HepG2 (cell line): ENCODE measurements around the gene CRYGA. TPM values are rescaled to one million over a fixed set of nuclear protein-coding genes. Genes with fewer than 3 reads are reported as not detected.

Source experiments
- ERF ChIP-seq: IDR thresholded peaks from 2 replicates; pipeline ENCODE4 v1.6.1; 2018; ENCODE audit warnings: missing biosample characterization, missing genetic modification reagents
- HIVEP1 ChIP-seq: sonication (generic); formaldehyde crosslinking; IDR thresholded peaks from 2 replicates; pipeline ENCODE4 v1.4.0; 2020; ENCODE audit warnings: mild to moderate bottlenecking, missing genetic modification reagents
- HNF4G ChIP-seq, 2 experiments: sonication (generic) in 1 of 2; formaldehyde crosslinking in 1 of 2; IDR thresholded peaks; 2 replicates each; pipeline versions ENCODE4 v1.4.0 to v1.6.1; 2011 to 2020; ENCODE audit warnings: borderline replicate concordance in 2 of 2, low read depth in 2 of 2, mild to moderate bottlenecking in 2 of 2, low read length in 1 of 2, missing genetic modification reagents in 1 of 2, moderate library complexity in 1 of 2
- KLF11 ChIP-seq: IDR thresholded peaks from 2 replicates; pipeline ENCODE4 v1.6.1; 2016; ENCODE audit warnings: missing compliant biosample characterization
- RFXAP ChIP-seq: sonication (generic); formaldehyde crosslinking; IDR thresholded peaks from 2 replicates; pipeline ENCODE4 v1.4.0; 2020; ENCODE audit warnings: missing genetic modification reagents, borderline replicate concordance
- SYNCRIP ChIP-seq: fragments of 200-400 bp; formaldehyde crosslinking; IDR thresholded peaks from 2 replicates; pipeline ENCODE4 v1.6.1; 2018; ENCODE audit warnings: mild to moderate bottlenecking, low read depth, low read length; ENCODE audit not compliant: insufficient read depth
- TARDBP ChIP-seq: sonication (generic); formaldehyde crosslinking; IDR thresholded peaks from 2 replicates; pipeline ENCODE4 v1.8.0; 2022; ENCODE audit warnings: mild to moderate bottlenecking, missing genetic modification reagents
- TBL1XR1 ChIP-seq: fragments of 150-350 bp; IDR thresholded peaks from 2 replicates; pipeline ENCODE4 v1.6.1; 2014; ENCODE audit warnings: borderline replicate concordance, low read length; ENCODE audit not compliant: partially characterized antibody
- TFAP4 ChIP-seq: sonication (generic); IDR thresholded peaks from 2 replicates; pipeline ENCODE4 v1.6.1; 2016; ENCODE audit warnings: low read depth, borderline replicate concordance
- ZFX ChIP-seq: sonication (generic); formaldehyde crosslinking; IDR thresholded peaks from 2 replicates; pipeline ENCODE4 v1.4.0; 2020; ENCODE audit warnings: mild to moderate bottlenecking, low read depth, missing genetic modification reagents, moderate library complexity
- ZMYM3 ChIP-seq: sonication (generic); formaldehyde crosslinking; IDR thresholded peaks from 2 replicates; pipeline ENCODE4 v1.5.1; 2020; ENCODE audit warnings: mild to moderate bottlenecking, missing genetic modification reagents
- ZNF282 ChIP-seq: fragments of 450-650 bp; IDR thresholded peaks from 2 replicates; pipeline ENCODE4 v1.6.1; 2018; ENCODE audit not compliant: partially characterized antibody
- ZNF605 ChIP-seq: sonication (generic); formaldehyde crosslinking; IDR thresholded peaks from 2 replicates; pipeline ENCODE4 v1.8.0; 2022; ENCODE audit warnings: mild to moderate bottlenecking, missing genetic modification reagents
- ZNF740 ChIP-seq: sonication (generic); formaldehyde crosslinking; IDR thresholded peaks from 2 replicates; pipeline ENCODE4 v1.4.0; 2020; ENCODE audit warnings: missing genetic modification reagents
- ZNF790 ChIP-seq: sonication (generic); formaldehyde crosslinking; IDR thresholded peaks from 2 replicates; pipeline ENCODE4 v1.8.0; 2022; ENCODE audit warnings: missing genetic modification reagents, mild to moderate bottlenecking, borderline replicate concordance
- ZSCAN20 ChIP-seq: sonication (generic); formaldehyde crosslinking; IDR thresholded peaks from 2 replicates; pipeline ENCODE4 v1.4.0; 2020; ENCODE audit warnings: missing genetic modification reagents, mild to moderate bottlenecking, borderline replicate concordance
- polyA plus RNA-seq, 8 experiments: library from polyadenylated mRNA; depleted of rRNA in 3 of 8; stranded (reverse) in 7 of 8; unstranded in 1 of 8; fragments of >200 nt; fragmentation: Illumina TruSeq in 4 of 8; extraction: Trizol in 4 of 8; gene quantifications; 2 replicates each; pipeline versions ENCODE4 v1.2.1 to v1.2.3, GENCODE V29; 2011 to 2016; ENCODE audit warnings: low read depth in 4 of 8, missing spikeins in 1 of 8, mixed read lengths in 1 of 8; ENCODE audit not compliant: insufficient read depth in 1 of 8
- total RNA-seq, 5 experiments: library from RNA; depleted of rRNA; stranded (reverse); fragments of >200 nt; fragmentation: Illumina TruSeq; extraction: Trizol; gene quantifications; 2 replicates each; pipeline ENCODE4 v1.2.3, GENCODE V29; 2016; ENCODE audit warnings: low read depth in 1 of 5
- TF ChIP-seq, protein P1 (sequence below): sonication (generic); formaldehyde crosslinking; IDR thresholded peaks from 2 replicates; pipeline ENCODE4 v1.5.0; 2020; ENCODE audit warnings: missing genetic modification reagents, mild to moderate bottlenecking, borderline replicate concordance
- TF ChIP-seq, protein P2 (sequence below): sonication (generic); formaldehyde crosslinking; conservative IDR thresholded peaks from 2 replicates; pipeline ENCODE4 v1.8.1; 2023; ENCODE audit warnings: missing genetic modification reagents
- TF ChIP-seq, protein P3 (sequence below): sonication (generic); formaldehyde crosslinking; IDR thresholded peaks from 2 replicates; pipeline ENCODE4 v1.4.0; 2020; ENCODE audit warnings: missing genetic modification reagents
- TF ChIP-seq, protein P4 (sequence below): sonication (generic); formaldehyde crosslinking; IDR thresholded peaks from 2 replicates; pipeline ENCODE4 v1.4.0; 2020; ENCODE audit warnings: missing genetic modification reagents

The CRYGA gene
- total and polyA plus RNA-seq, 2 of the 13 experiments (the other 11 are each of a cell fraction or from before 2014, with no cell fraction given), result not detected

GRCh38 chr2:208135794-208136715, 27.3 kb downstream of the CRYGA start (continued):
- TF ChIP-seq ZNF282, result no peak
- TF ChIP-seq HIVEP1 (CRISPR knock-in tag), result no peak
- TF ChIP-seq ZNF605 (CRISPR knock-in tag), result peak; percentile 54; the same call in 1 of the 2 replicates
- no peak; the same call in 1 of the 2 replicates for TF ChIP-seq TFAP4
- TF ChIP-seq ZNF790, result no peak
- TF ChIP-seq, protein P1, sequence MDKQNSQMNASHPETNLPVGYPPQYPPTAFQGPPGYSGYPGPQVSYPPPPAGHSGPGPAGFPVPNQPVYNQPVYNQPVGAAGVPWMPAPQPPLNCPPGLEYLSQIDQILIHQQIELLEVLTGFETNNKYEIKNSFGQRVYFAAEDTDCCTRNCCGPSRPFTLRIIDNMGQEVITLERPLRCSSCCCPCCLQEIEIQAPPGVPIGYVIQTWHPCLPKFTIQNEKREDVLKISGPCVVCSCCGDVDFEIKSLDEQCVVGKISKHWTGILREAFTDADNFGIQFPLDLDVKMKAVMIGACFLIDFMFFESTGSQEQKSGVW (CRISPR knock-in tag), result no peak
- TF ChIP-seq, protein P2, sequence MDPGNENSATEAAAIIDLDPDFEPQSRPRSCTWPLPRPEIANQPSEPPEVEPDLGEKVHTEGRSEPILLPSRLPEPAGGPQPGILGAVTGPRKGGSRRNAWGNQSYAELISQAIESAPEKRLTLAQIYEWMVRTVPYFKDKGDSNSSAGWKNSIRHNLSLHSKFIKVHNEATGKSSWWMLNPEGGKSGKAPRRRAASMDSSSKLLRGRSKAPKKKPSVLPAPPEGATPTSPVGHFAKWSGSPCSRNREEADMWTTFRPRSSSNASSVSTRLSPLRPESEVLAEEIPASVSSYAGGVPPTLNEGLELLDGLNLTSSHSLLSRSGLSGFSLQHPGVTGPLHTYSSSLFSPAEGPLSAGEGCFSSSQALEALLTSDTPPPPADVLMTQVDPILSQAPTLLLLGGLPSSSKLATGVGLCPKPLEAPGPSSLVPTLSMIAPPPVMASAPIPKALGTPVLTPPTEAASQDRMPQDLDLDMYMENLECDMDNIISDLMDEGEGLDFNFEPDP (CRISPR knock-in tag), result no peak
- no peak for TF ChIP-seq KLF11 (CRISPR knock-in tag)
- TF ChIP-seq ZMYM3 (CRISPR knock-in tag), result peak; percentile 19; the same call in 1 of the 2 replicates
- TF ChIP-seq ZSCAN20 (CRISPR knock-in tag), result no peak
- no peak for TF ChIP-seq SYNCRIP
- peak; percentile 70; the same call in 1 of the 2 replicates for TF ChIP-seq ERF (CRISPR knock-in tag)
- TF ChIP-seq TARDBP (CRISPR knock-in tag), result peak; percentile 75
- no peak for TF ChIP-seq ZNF740 (CRISPR knock-in tag)
- TF ChIP-seq RFXAP, result no peak
- TF ChIP-seq, protein P3, sequence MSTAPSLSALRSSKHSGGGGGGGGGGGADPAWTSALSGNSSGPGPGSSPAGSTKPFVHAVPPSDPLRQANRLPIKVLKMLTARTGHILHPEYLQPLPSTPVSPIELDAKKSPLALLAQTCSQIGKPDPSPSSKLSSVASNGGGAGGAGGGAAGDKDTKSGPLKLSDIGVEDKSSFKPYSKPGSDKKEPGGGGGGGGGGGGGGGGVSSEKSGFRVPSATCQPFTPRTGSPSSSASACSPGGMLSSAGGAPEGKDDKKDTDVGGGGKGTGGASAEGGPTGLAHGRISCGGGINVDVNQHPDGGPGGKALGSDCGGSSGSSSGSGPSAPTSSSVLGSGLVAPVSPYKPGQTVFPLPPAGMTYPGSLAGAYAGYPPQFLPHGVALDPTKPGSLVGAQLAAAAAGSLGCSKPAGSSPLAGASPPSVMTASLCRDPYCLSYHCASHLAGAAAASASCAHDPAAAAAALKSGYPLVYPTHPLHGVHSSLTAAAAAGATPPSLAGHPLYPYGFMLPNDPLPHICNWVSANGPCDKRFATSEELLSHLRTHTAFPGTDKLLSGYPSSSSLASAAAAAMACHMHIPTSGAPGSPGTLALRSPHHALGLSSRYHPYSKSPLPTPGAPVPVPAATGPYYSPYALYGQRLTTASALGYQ (CRISPR knock-in tag), result no peak
- TF ChIP-seq TBL1XR1, result no peak
- TF ChIP-seq, protein P4, sequence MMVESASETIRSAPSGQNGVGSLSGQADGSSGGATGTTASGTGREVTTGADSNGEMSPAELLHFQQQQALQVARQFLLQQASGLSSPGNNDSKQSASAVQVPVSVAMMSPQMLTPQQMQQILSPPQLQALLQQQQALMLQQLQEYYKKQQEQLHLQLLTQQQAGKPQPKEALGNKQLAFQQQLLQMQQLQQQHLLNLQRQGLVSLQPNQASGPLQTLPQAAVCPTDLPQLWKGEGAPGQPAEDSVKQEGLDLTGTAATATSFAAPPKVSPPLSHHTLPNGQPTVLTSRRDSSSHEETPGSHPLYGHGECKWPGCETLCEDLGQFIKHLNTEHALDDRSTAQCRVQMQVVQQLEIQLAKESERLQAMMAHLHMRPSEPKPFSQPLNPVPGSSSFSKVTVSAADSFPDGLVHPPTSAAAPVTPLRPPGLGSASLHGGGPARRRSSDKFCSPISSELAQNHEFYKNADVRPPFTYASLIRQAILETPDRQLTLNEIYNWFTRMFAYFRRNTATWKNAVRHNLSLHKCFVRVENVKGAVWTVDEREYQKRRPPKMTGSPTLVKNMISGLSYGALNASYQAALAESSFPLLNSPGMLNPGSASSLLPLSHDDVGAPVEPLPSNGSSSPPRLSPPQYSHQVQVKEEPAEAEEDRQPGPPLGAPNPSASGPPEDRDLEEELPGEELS (CRISPR knock-in tag), result peak; percentile 41
- peak; percentile 54 for TF ChIP-seq ZFX
- TF ChIP-seq HNF4G (IDR thresholded peaks at IDR 0.05; ENCODE audit: borderline replicate concordance, low read depth, low read length), result peak; percentile 74
- no peak for TF ChIP-seq HNF4G (CRISPR knock-in tag; IDR thresholded peaks at IDR 0.05; ENCODE audit: borderline replicate concordance, low read depth)
